Panc1 (cell line): ENCODE data around the gene TMSB10. TPM values are rescaled to one million over a fixed set of nuclear protein-coding genes. Genes with fewer than 3 reads are reported as not detected.
"Not testable (repeated sequence)": the region's sequence is repeated elsewhere in the genome, so short reads cannot be mapped to it uniquely, and the experiment has no call there.

Experiments
- ATAC-seq: fragments of 200-7000 bp; cut with Tn5 transposase; 2 replicates; pipeline ENCODE4 v1.9.1; 2020; ENCODE audit warnings: mild to moderate bottlenecking, moderate library complexity
- BruUV-seq: library from RNA; stranded (reverse); fragments of 400-500 nt; replicated peaks from 2 replicates; lab custom pipeline; 2021; lab: Mats Ljungman, UMichigan
- CTCF ChIA-PET: fragments of 300-600 bp; sonication (Branson Sonifier 250); formaldehyde crosslinking; loops from one replicate; lab custom pipeline; 2022; ENCODE audit warnings: antibody characterized with exemption; lab: Charles Lee
- POLR2A ChIA-PET: fragments of 300-600 bp; sonication (Branson Sonifier 250); formaldehyde crosslinking; loops from one replicate; lab custom pipeline; 2022; ENCODE audit warnings: antibody characterized with exemption; lab: Charles Lee
- DNase-seq: peaks from one replicate; pipeline ENCODE4 v3.0.0-alpha.2; 2010; ENCODE audit warnings: low read depth, low spot score
- H3K27ac ChIP-seq: 2 replicates; pipeline ENCODE4 v1.5.1; 2011; ENCODE audit warnings: mild to moderate bottlenecking, low read length, inconsistent platforms
- H3K27me3 ChIP-seq: fragments of 200-500 bp; sonication (Bioruptor generic); 2 replicates; pipeline ENCODE4 v1.6.0; 2014; ENCODE audit warnings: low read length, inconsistent platforms; ENCODE audit not compliant: control insufficient read depth, insufficient read depth
- H3K36me3 ChIP-seq: fragments of 200-500 bp; sonication (Bioruptor generic); 2 replicates; pipeline ENCODE4 v1.5.1; 2014; ENCODE audit warnings: inconsistent platforms, mild to moderate bottlenecking, low read length, moderate library complexity; ENCODE audit not compliant: control insufficient read depth, insufficient read depth
- H3K4me1 ChIP-seq: 2 replicates; pipeline ENCODE4 v1.5.1; 2011; ENCODE audit warnings: inconsistent platforms, mild to moderate bottlenecking, low read length, moderate library complexity; ENCODE audit not compliant: control insufficient read depth, insufficient read depth
- H3K4me3 ChIP-seq, 2 experiments: 2 replicates each; pipeline ENCODE4 v1.5.1; 2011 to 2012; ENCODE audit warnings: low read depth in 2 of 2, low read length in 2 of 2, mild to moderate bottlenecking in 2 of 2, inconsistent platforms in 1 of 2, moderate library complexity in 1 of 2
- H3K9me3 ChIP-seq: fragments of 200-500 bp; sonication (Bioruptor generic); 2 replicates; pipeline ENCODE4 v1.5.1; 2014; ENCODE audit warnings: low read depth, mild to moderate bottlenecking, inconsistent platforms, low read length, moderate library complexity; ENCODE audit not compliant: control insufficient read depth, insufficient read depth
- POLR2AphosphoS5 ChIP-seq: IDR thresholded peaks from 2 replicates; pipeline ENCODE4 v1.6.1; 2012; ENCODE audit warnings: mild to moderate bottlenecking, low read depth, low read length, moderate library complexity
- SIN3A ChIP-seq: IDR thresholded peaks from 2 replicates; pipeline ENCODE4 v1.6.1; 2012; ENCODE audit warnings: low read depth, mild to moderate bottlenecking, low read length, moderate library complexity, borderline replicate concordance; ENCODE audit not compliant: insufficient read depth
- TCF7L2 ChIP-seq: IDR thresholded peaks from 2 replicates; pipeline ENCODE4 v1.6.1; 2011; ENCODE audit warnings: mild to moderate bottlenecking, low read depth, low read length, inconsistent platforms
- in situ Hi-C: cut with HindIII; loops from 2 replicates; pipeline ENCODE4 v1.10.0; 2016; ENCODE audit warnings: low sequenced_read_pairs, low pct_unique_long_range_greater_than_20kb
- intact Hi-C: fragments of 100-400 bp; cut with micrococcal nuclease; formaldehyde crosslinking; loops from one replicate; pipeline ENCODE4 v1.10.0; 2022; ENCODE audit not compliant: unreplicated experiment
- total RNA-seq: library from RNA; stranded (reverse); gene quantifications from one replicate; pipeline ENCODE4 v1.2.1, GENCODE V29; 2021; ENCODE audit not compliant: unreplicated experiment
- TF ChIP-seq, protein P1 (sequence below): fragments of 450-650 bp; IDR thresholded peaks from 2 replicates; pipeline ENCODE4 v1.5.1; 2017; ENCODE audit warnings: mild to moderate bottlenecking
- TF ChIP-seq, protein P2 (sequence below), 2 experiments: IDR thresholded peaks; 2 replicates each; pipeline ENCODE4 v1.6.1; 2011 to 2012; ENCODE audit warnings: low read depth in 2 of 2, control low read depth in 1 of 2, low read length in 1 of 2, mild to moderate bottlenecking in 1 of 2, moderate library complexity in 1 of 2; ENCODE audit not compliant: insufficient read depth in 1 of 2

TMSB10 gene
- total RNA-seq, 1 experiment from 2014 or later: 1,916 TPM

DNA sequence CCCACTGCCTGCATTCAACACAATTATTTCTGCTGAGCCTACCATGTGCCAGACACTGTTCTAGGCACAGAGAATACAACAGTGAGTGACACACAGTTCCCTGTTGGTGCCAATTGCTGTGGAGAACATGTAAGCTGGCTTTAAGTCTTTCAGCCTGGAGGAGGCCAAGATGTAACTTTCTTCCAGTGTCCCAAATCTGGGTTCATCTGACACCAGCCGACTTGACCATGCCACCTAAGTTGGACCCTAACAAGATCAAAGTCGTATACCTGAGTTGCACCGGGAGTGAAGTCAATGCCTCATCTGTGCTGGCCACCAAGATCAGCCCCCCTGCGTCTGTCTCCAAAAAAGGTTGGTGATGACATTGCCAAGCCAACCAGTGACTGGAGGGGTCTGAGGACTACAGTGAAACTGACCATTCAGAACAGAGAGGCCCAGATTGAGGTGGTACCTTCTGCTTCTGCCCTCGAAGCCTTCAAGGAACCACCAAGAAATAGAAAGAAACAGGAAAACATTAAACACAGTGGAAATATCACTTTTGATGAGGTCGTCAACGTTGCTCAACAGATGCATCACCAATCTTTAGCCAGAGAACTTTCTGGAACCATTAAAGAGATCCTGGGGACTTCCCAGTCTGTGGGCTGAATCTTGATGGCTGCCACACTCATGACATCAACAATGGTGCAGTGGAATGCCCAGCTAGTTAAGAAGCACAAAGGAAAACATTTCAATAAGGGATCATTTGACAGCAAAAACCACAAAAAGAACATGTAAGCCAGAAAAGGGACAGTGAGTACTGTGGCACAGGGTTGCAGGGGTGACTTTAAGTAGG lies 30.9 kb upstream of the TMSB10 start:
- ATAC-seq (no peak), DNase-seq (no peak)
- POLR2A ChIA-PET: no interaction called here
- in situ Hi-C loops: no loop called here
- no TSS peak for BruUV-seq
- no peaks in the 10 kb centered on the region for H3K4me1 ChIP-seq
- TF ChIP-seq, protein P1, sequence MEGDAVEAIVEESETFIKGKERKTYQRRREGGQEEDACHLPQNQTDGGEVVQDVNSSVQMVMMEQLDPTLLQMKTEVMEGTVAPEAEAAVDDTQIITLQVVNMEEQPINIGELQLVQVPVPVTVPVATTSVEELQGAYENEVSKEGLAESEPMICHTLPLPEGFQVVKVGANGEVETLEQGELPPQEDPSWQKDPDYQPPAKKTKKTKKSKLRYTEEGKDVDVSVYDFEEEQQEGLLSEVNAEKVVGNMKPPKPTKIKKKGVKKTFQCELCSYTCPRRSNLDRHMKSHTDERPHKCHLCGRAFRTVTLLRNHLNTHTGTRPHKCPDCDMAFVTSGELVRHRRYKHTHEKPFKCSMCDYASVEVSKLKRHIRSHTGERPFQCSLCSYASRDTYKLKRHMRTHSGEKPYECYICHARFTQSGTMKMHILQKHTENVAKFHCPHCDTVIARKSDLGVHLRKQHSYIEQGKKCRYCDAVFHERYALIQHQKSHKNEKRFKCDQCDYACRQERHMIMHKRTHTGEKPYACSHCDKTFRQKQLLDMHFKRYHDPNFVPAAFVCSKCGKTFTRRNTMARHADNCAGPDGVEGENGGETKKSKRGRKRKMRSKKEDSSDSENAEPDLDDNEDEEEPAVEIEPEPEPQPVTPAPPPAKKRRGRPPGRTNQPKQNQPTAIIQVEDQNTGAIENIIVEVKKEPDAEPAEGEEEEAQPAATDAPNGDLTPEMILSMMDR: no peak
- TF ChIP-seq POLR2AphosphoS5: no peak
- TF ChIP-seq TCF7L2: no peak
- TF ChIP-seq, protein P2, sequence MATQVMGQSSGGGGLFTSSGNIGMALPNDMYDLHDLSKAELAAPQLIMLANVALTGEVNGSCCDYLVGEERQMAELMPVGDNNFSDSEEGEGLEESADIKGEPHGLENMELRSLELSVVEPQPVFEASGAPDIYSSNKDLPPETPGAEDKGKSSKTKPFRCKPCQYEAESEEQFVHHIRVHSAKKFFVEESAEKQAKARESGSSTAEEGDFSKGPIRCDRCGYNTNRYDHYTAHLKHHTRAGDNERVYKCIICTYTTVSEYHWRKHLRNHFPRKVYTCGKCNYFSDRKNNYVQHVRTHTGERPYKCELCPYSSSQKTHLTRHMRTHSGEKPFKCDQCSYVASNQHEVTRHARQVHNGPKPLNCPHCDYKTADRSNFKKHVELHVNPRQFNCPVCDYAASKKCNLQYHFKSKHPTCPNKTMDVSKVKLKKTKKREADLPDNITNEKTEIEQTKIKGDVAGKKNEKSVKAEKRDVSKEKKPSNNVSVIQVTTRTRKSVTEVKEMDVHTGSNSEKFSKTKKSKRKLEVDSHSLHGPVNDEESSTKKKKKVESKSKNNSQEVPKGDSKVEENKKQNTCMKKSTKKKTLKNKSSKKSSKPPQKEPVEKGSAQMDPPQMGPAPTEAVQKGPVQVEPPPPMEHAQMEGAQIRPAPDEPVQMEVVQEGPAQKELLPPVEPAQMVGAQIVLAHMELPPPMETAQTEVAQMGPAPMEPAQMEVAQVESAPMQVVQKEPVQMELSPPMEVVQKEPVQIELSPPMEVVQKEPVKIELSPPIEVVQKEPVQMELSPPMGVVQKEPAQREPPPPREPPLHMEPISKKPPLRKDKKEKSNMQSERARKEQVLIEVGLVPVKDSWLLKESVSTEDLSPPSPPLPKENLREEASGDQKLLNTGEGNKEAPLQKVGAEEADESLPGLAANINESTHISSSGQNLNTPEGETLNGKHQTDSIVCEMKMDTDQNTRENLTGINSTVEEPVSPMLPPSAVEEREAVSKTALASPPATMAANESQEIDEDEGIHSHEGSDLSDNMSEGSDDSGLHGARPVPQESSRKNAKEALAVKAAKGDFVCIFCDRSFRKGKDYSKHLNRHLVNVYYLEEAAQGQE (IDR thresholded peaks at IDR 0.05; ENCODE audit: insufficient read depth in 1 of 2, low read depth in 2 of 2, low read length in 1 of 2): no peak
- TF ChIP-seq SIN3A: no peak
- intact Hi-C loops: no loop called here
- H3K36me3 ChIP-seq: no peaks in the 10 kb centered on the region
- peaks cover 10% of the 10 kb centered on the region; the same call in 1 of the 2 replicates for H3K27me3 ChIP-seq
- CTCF ChIA-PET: no interaction called here
- no peaks in the 10 kb centered on the region for H3K9me3 ChIP-seq
- H3K4me3 ChIP-seq: no peak overlapping the region
- H3K27ac ChIP-seq: no peak overlapping the region

DNA sequence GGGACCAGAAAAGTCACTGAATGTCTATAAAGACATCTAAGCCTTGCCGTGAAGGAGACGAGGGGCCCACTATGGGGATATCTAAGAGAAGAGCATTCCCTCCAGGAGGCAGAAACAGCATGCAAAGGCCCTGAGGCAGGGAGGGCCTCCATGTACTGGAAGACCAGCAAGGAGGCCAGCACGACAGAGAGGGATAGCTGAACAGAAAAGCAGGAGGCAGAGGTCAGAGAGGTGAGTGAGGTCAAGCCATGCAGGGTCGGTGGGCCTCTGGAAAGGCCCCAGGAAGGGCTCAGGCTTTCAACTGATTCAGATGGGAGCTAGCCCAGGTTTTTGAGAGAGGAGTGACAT lies 30.3 kb upstream of the TMSB10 start:
- DNase-seq (no peak), ATAC-seq (no peak)
- TF ChIP-seq, protein P2 (IDR thresholded peaks at IDR 0.05; ENCODE audit: insufficient read depth in 1 of 2, low read depth in 2 of 2, low read length in 1 of 2): no peak
- TF ChIP-seq POLR2AphosphoS5: no peak
- TF ChIP-seq, protein P1: no peak
- TF ChIP-seq TCF7L2: no peak
- TF ChIP-seq SIN3A: no peak
- POLR2A ChIA-PET: interaction anchor here (0.7 kb wide), 1 partner anchor 79 kb away, joined by 3 read pairs; no protein-coding TSS in a partner anchor
- H3K4me1 ChIP-seq: peaks cover 2% of the 10 kb centered on the region; the same call in 1 of the 2 replicates
- H3K9me3 ChIP-seq: no peaks in the 10 kb centered on the region
- peaks cover 12% of the 10 kb centered on the region; the same call in 1 of the 2 replicates for H3K27me3 ChIP-seq
- no peak overlapping the region for H3K4me3 ChIP-seq
- no TSS peak for BruUV-seq
- H3K36me3 ChIP-seq: no peaks in the 10 kb centered on the region
- in situ Hi-C loops (no loop called here), intact Hi-C loops (no loop called here)
- CTCF ChIA-PET: interaction anchor here (0.5 kb wide), 1 partner anchor 101 kb away, joined by 5 read pairs; no protein-coding TSS in a partner anchor
- no peak overlapping the region for H3K27ac ChIP-seq

DNA sequence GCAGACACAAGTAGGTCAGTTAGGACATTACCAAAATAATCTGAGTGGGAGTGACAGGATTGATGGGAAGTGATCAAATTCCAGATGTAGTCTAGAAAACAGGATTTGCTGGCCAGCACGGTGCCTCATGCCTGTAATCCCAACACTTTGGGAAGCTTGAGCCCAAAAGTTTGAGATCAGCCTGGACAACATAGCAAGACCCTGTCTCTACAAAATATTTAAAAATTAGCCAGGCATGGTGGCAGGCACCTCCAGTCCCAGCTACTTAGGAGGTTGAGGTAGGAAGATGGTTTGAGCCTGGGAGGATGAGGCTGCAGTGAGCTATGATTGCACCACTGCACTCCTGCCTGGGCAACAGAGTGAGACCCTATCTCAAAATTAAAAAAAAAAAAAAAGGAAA lies 29.8 kb upstream of the TMSB10 start:
- POLR2A ChIA-PET: interaction anchor here (0.7 kb wide), 1 partner anchor 79 kb away, joined by 3 read pairs; no protein-coding TSS in a partner anchor
- BruUV-seq: not testable (repeated sequence)

More for the DNA sequence above, 29.8 kb upstream of the TMSB10 start:
- H3K36me3 ChIP-seq, H3K27ac ChIP-seq, H3K4me1 ChIP-seq, H3K9me3 ChIP-seq, in situ Hi-C loops, intact Hi-C loops, ATAC-seq, H3K4me3 ChIP-seq, DNase-seq: not testable (repeated sequence)
- CTCF ChIA-PET: interaction anchor here (0.5 kb wide), 1 partner anchor 101 kb away, joined by 5 read pairs; no protein-coding TSS in a partner anchor
- H3K27me3 ChIP-seq: peaks cover 15% of the 10 kb centered on the region; the same call in 1 of the 2 replicates
